Heart left ventricle (tissue), 16 donors: ENCODE measurements around the gene DKKL1. TPM values are rescaled to one million over a fixed set of nuclear protein-coding genes. Genes with fewer than 3 reads are reported as not detected.

ENCODE experiments used
- ATAC-seq, 4 donors: fragments of 200-7000 bp; cut with Tn5 transposase; one replicate each; pipeline ENCODE4 v1.9.1; 2020 to 2022; ENCODE audit warnings: moderate library complexity in 4 of 4, mild to moderate bottlenecking in 3 of 4, moderate number of reproducible peaks in 1 of 4
- DNase-seq, 5 donors: peaks; one replicate each; pipeline ENCODE4 v3.0.0-alpha.2; 2020
- H3K27ac ChIP-seq, 12 donors: fragments of 200-600 bp; sonication (generic) in 4 of 12; one replicate each; pipeline versions ENCODE4 v1.5.0 to v1.8.0; 2016 to 2022; ENCODE audit warnings: mild to moderate bottlenecking in 2 of 12
- H3K27me3 ChIP-seq, 9 donors: fragments of 200-600 bp; sonication (generic) in 2 of 9; one replicate each; pipeline versions ENCODE4 v1.5.1 to v1.8.0; 2016 to 2022; ENCODE audit warnings: mild to moderate bottlenecking in 3 of 9
- H3K36me3 ChIP-seq, 9 donors: fragments of 200-600 bp; sonication (generic) in 2 of 9; one replicate each; pipeline versions ENCODE4 v1.5.0 to v1.8.0; 2018 to 2022; ENCODE audit warnings: mild to moderate bottlenecking in 2 of 9
- H3K4me1 ChIP-seq, 12 donors: fragments of 200-600 bp; sonication (generic) in 4 of 12; one replicate each; pipeline versions ENCODE4 v1.5.0 to v1.8.0; 2016 to 2022; ENCODE audit warnings: mild to moderate bottlenecking in 3 of 12
- H3K4me3 ChIP-seq, 12 donors: fragments of 200-600 bp; sonication (generic) in 4 of 12; one replicate each; pipeline versions ENCODE4 v1.5.0 to v1.8.0; 2017 to 2022; ENCODE audit warnings: mild to moderate bottlenecking in 9 of 12, moderate library complexity in 4 of 12
- H3K9me3 ChIP-seq, 12 donors: fragments of 200-600 bp; sonication (generic) in 4 of 12; one replicate each; pipeline versions ENCODE4 v1.5.0 to v1.8.0; 2016 to 2022; ENCODE audit warnings: mild to moderate bottlenecking in 1 of 12
- CTCF ChIP-seq, 12 donors: fragments of 200-600 bp; sonication (generic) in 4 of 12; IDR thresholded peaks; one replicate each; pipeline versions ENCODE4 v1.5.0 to v1.8.0; 2018 to 2022; ENCODE audit warnings: antibody characterized with exemption in 12 of 12, mild to moderate bottlenecking in 5 of 12
- POLR2A ChIP-seq, 2 donors: fragments of 450-650 bp; IDR thresholded peaks; one replicate each; pipeline ENCODE4 v1.6.1; 2017; ENCODE audit warnings: antibody characterized with exemption in 2 of 2, mild to moderate bottlenecking in 2 of 2, moderate library complexity in 2 of 2
- WGBS, 4 donors: extraction: QIAGEN DNeasy Blood & Tissue Kit in 2 of 4; methylation state at CpG; one replicate each; pipeline versions ENCODE4 v1.1.5 to v1.1.7; 2013 to 2018; 5-methylcytosine and 5-hydroxymethylcytosine counted together
- intact Hi-C, 10 donors: fragments of 100-400 bp; cut with DNase I; formaldehyde crosslinking; loops; one replicate each; pipeline versions ENCODE4 v1.11.1 to v1.14.2; 2022
- polyA plus RNA-seq, 2 donors: library from polyadenylated mRNA; stranded (reverse); fragments of 200-250 nt; gene quantifications; one replicate each; pipeline ENCODE4 v1.2.3, GENCODE V29; 2013
- total RNA-seq, 9 donors: library from RNA; depleted of rRNA in 2 of 9; stranded (reverse); fragments of >200 nt in 2 of 9; fragmentation: NEBNext Ultra II Directional in 3 of 9; extraction: Animal tissue kit (Norgen Biotek cat#: 25700) in 3 of 9; gene quantifications; one replicate each; pipeline versions ENCODE4 v1.1.0 to v1.2.4, GENCODE V29; 2016 to 2023
- donor health status: ischemic (EF 13 %, LVEDD 7.1; RV severe dilation, severe dysfunction).
- donor health status: healthy with polysubstance abuse.
- donor health status: DM: no; HTN: yes; CAD: no.
- donor health status: DM: no; HTN: no; CAD: no.
- donor health status: ischemic (EF 25% LVEDD 6.9; RV normal size, moderate dysfunction).
- donor health status: ischemic (EF 25% LVEDD 5.7; RV mildly dilated, moderate dysfunction).
- donor health status: healthy.
- donor health status: DM: yes; HTN: yes; CAD: no.
- donor health status: ischemic (EF 35%, LVEDD 5.7; RV mildly dilated, moderate dysfunction).
- donor health status: nonischemic (EF 11% LVEDD 7.7; RV severe dilation, severe dysfunction).
- donor health status: DM: yes; HTN: yes; CAD: no.
- donor health status: PGD.
- donor health status: ischemic (EF 29% LVEDD 5.4; RV normal size, mild dysfunction).
- donor health status: nonischemic (EF 23%, LVEDD 6.1; RV moderate dilation, normal function).

DKKL1 gene
- total and polyA plus RNA-seq, 11 donors = 0.24 to 0.51 TPM; not detected in 9

- peaks cover 0 to 31% (median 0%) of the 10 kb centered on the region in 9 donors for H3K27me3 ChIP-seq
- H3K9me3 ChIP-seq = no peaks in the 10 kb centered on the region
- H3K27ac ChIP-seq = no peak overlapping the region
- H3K36me3 ChIP-seq = no peaks in the 10 kb centered on the region
- no peak overlapping the region for H3K4me3 ChIP-seq
- ATAC-seq (no peak), DNase-seq (no peak)
- no peaks in the 10 kb centered on the region for H3K4me1 ChIP-seq
- TF ChIP-seq CTCF (IDR thresholded peaks at IDR 0.05) = no peak
- no peak for TF ChIP-seq POLR2A (IDR thresholded peaks at IDR 0.05)
- intact Hi-C loops = loop anchor here in 3 of 10 donors (5.0 to 10.0 kb wide), 3 partner anchors 34 to 287 kb away; partner anchors contain the start of gene ADM5 (in 1 of the 3)
- 64 to 72% (median 69%) methylated on average over 10 to 11 of the region's 11 CpGs for WGBS, 4 donors
Measured at GRCh38 chr19:49398001-49398615, 34.4 kb downstream of the DKKL1 start.

- 78 to 92% (median 82%) methylated on average over 6 of the region's 6 CpGs for WGBS, 4 donors
- intact Hi-C loops = loop anchor here in 3 of 10 donors (5.0 to 10.0 kb wide), 3 partner anchors 33 to 286 kb away; partner anchors contain the start of gene ADM5 (in 1 of the 3)
- H3K4me3 ChIP-seq = no peak overlapping the region
- no peak overlapping the region for H3K27ac ChIP-seq
- no peaks in the 10 kb centered on the region for H3K4me1 ChIP-seq
- no peaks in the 10 kb centered on the region for H3K9me3 ChIP-seq
- no peak for DNase-seq
- peaks cover 0 to 28% (median 0%) of the 10 kb centered on the region in 9 donors for H3K27me3 ChIP-seq
- no peaks in the 10 kb centered on the region for H3K36me3 ChIP-seq
- TF ChIP-seq CTCF (IDR thresholded peaks at IDR 0.05) (no peak), POLR2A (IDR thresholded peaks at IDR 0.05) (no peak)
- no peak for ATAC-seq
Measured at GRCh38 chr19:49398931-49399330, 35.3 kb downstream of the DKKL1 start.

GRCh38 chr19:49400029-49400428 lies 36.4 kb downstream of the DKKL1 start:
- ATAC-seq (no peak), DNase-seq (no peak)
- WGBS, 4 donors = 83 to 91% (median 87%) methylated on average over 6 of the region's 6 CpGs
- H3K9me3 ChIP-seq = no peaks in the 10 kb centered on the region
- H3K4me3 ChIP-seq = no peak overlapping the region
- H3K27ac ChIP-seq = no peak overlapping the region
- no peak for TF ChIP-seq POLR2A (IDR thresholded peaks at IDR 0.05)
- no peak for TF ChIP-seq CTCF (IDR thresholded peaks at IDR 0.05)
- H3K4me1 ChIP-seq = no peaks in the 10 kb centered on the region
- H3K36me3 ChIP-seq = no peaks in the 10 kb centered on the region
- H3K27me3 ChIP-seq = peaks cover 0 to 17% (median 0%) of the 10 kb centered on the region in 9 donors
- intact Hi-C loops = no loop called here

GRCh38 chr19:49403404-49404187 lies 39.9 kb downstream of the DKKL1 start:
- H3K4me3 ChIP-seq = no peak overlapping the region
- H3K27ac ChIP-seq = no peak overlapping the region
- TF ChIP-seq POLR2A (IDR thresholded peaks at IDR 0.05) = no peak
- no peak for TF ChIP-seq CTCF (IDR thresholded peaks at IDR 0.05)
- ATAC-seq (no peak), DNase-seq (no peak)
- intact Hi-C loops = no loop called here
- WGBS, 4 donors = 49 to 64% (median 52%) methylated on average over 6 to 7 of the region's 7 CpGs
- H3K36me3 ChIP-seq = no peaks in the 10 kb centered on the region
- peaks cover 0 to 4% (median 0%) of the 10 kb centered on the region in 9 donors for H3K27me3 ChIP-seq
- peaks cover 0 to 4% (median 0%) of the 10 kb centered on the region in 12 donors for H3K4me1 ChIP-seq
- no peaks in the 10 kb centered on the region for H3K9me3 ChIP-seq
